Lower leg skin (tissue), 4 donors: Measurements from ENCODE around the gene SLC16A3. TPM values are rescaled to one million over a fixed set of nuclear protein-coding genes. Genes with fewer than 3 reads are reported as not detected.
A peak's percentile ranks its signal among the peaks of the same experiment; 100 is the strongest.

Experiments used
- DNase-seq, 2 donors: peaks; one replicate each; pipeline ENCODE4 v3.0.0-alpha.2; 2019; ENCODE audit warnings: low spot score in 2 of 2
- H3K4me3 ChIP-seq: fragments of 200-600 bp; sonication (generic); 2 replicates; pipeline ENCODE4 v1.5.1; 2017; ENCODE audit warnings: mild to moderate bottlenecking, low read depth; ENCODE audit not compliant: poor library complexity, severe bottlenecking
- POLR2A ChIP-seq, 2 donors: fragments of 450-650 bp; IDR thresholded peaks; one replicate each; pipeline ENCODE4 v1.6.1; 2016 to 2017; ENCODE audit warnings: antibody characterized with exemption in 2 of 2, mild to moderate bottlenecking in 1 of 2, moderate library complexity in 1 of 2
- WGBS, 2 donors: methylation state at CpG; one replicate each; pipeline ENCODE4 v1.1.5; 2018; 5-methylcytosine and 5-hydroxymethylcytosine counted together
- intact Hi-C: fragments of 100-400 bp; cut with DNase I; formaldehyde crosslinking; loops from one replicate; pipeline ENCODE4 v1.15.0; 2023; ENCODE audit warnings: low total_unique reads
- total RNA-seq, 4 donors: library from RNA; depleted of rRNA; stranded (reverse); fragments of >200 nt; gene quantifications; one replicate each; pipeline ENCODE4 v1.1.0, GENCODE V29; 2016
- TF ChIP-seq, protein P1 (sequence below), 3 donors: fragments of 450-650 bp; IDR thresholded peaks; one replicate each; pipeline ENCODE4 v1.5.1; 2016; ENCODE audit warnings: antibody characterized with exemption in 3 of 3, mild to moderate bottlenecking in 3 of 3, moderate library complexity in 2 of 3

SLC16A3 gene
- total RNA-seq, 4 donors from 2014 or later, result 10.0 to 18.5 (median 15.2) TPM

DNA sequence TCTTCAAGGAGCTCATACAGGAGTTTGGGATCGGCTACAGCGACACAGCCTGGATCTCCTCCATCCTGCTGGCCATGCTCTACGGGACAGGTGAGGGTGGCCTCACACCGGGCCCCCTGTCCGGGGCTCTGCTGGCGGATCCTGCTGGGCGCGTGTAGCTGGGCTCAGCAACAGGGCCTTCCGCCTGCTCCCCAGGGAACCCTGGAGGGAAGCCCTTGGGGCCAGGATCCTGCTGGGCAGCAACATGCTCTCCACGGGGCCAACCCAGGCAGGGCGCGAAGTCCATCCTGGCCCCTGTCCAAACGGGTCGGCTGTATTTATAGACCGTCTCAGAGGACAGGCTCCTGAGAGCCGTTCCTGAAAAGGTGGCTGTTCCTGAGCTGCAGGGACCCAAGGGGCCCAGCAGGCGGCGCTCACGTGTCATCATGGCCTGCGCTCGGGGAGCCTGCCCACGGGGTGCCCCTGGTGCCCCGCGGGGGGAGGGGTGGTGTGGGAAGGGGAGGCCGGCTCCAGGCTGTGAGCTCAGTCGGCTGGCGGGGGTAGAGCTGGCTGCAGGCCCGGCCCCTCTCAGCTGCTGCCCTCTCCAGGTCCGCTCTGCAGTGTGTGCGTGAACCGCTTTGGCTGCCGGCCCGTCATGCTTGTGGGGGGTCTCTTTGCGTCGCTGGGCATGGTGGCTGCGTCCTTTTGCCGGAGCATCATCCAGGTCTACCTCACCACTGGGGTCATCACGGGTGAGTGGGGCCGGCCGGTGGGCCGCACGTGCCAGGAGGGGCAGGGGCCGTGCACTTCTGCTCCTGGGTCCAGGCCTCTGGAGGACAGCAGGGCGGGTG is 7.5 kb downstream of the SLC16A3 start:
- peak in 1 of 2 donors; percentile 94 for DNase-seq
- intact Hi-C loops, result loop anchor here (10.0 kb wide), 1 partner anchor 78 kb away; the partner anchor contains the start of gene CD7
- no peak for TF ChIP-seq POLR2A (IDR thresholded peaks at IDR 0.05)
- TF ChIP-seq, protein P1, sequence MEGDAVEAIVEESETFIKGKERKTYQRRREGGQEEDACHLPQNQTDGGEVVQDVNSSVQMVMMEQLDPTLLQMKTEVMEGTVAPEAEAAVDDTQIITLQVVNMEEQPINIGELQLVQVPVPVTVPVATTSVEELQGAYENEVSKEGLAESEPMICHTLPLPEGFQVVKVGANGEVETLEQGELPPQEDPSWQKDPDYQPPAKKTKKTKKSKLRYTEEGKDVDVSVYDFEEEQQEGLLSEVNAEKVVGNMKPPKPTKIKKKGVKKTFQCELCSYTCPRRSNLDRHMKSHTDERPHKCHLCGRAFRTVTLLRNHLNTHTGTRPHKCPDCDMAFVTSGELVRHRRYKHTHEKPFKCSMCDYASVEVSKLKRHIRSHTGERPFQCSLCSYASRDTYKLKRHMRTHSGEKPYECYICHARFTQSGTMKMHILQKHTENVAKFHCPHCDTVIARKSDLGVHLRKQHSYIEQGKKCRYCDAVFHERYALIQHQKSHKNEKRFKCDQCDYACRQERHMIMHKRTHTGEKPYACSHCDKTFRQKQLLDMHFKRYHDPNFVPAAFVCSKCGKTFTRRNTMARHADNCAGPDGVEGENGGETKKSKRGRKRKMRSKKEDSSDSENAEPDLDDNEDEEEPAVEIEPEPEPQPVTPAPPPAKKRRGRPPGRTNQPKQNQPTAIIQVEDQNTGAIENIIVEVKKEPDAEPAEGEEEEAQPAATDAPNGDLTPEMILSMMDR (IDR thresholded peaks at IDR 0.05), result peak in 1 of 3 donors; percentile 65
- no peak overlapping the region for H3K4me3 ChIP-seq
- WGBS, 2 donors, result 57 to 67% methylated on average over 10 to 24 of the region's 44 CpGs

DNA sequence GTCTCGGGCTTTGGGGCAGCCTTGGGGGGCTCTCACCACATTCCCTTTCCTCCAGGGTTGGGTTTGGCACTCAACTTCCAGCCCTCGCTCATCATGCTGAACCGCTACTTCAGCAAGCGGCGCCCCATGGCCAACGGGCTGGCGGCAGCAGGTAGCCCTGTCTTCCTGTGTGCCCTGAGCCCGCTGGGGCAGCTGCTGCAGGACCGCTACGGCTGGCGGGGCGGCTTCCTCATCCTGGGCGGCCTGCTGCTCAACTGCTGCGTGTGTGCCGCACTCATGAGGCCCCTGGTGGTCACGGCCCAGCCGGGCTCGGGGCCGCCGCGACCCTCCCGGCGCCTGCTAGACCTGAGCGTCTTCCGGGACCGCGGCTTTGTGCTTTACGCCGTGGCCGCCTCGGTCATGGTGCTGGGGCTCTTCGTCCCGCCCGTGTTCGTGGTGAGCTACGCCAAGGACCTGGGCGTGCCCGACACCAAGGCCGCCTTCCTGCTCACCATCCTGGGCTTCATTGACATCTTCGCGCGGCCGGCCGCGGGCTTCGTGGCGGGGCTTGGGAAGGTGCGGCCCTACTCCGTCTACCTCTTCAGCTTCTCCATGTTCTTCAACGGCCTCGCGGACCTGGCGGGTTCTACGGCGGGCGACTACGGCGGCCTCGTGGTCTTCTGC is 8.4 kb downstream of the SLC16A3 start:
- intact Hi-C loops, result loop anchor here (10.0 kb wide), 1 partner anchor 78 kb away; the partner anchor contains the start of gene CD7
- DNase-seq, result peak in 1 of 2 donors; percentile 86
- WGBS, 2 donors, result 90% methylated on average over 54 to 58 of the region's 59 CpGs
- TF ChIP-seq POLR2A (IDR thresholded peaks at IDR 0.05), result no peak
- TF ChIP-seq, protein P1 (IDR thresholded peaks at IDR 0.05), result no peak
- no peak overlapping the region for H3K4me3 ChIP-seq

DNA sequence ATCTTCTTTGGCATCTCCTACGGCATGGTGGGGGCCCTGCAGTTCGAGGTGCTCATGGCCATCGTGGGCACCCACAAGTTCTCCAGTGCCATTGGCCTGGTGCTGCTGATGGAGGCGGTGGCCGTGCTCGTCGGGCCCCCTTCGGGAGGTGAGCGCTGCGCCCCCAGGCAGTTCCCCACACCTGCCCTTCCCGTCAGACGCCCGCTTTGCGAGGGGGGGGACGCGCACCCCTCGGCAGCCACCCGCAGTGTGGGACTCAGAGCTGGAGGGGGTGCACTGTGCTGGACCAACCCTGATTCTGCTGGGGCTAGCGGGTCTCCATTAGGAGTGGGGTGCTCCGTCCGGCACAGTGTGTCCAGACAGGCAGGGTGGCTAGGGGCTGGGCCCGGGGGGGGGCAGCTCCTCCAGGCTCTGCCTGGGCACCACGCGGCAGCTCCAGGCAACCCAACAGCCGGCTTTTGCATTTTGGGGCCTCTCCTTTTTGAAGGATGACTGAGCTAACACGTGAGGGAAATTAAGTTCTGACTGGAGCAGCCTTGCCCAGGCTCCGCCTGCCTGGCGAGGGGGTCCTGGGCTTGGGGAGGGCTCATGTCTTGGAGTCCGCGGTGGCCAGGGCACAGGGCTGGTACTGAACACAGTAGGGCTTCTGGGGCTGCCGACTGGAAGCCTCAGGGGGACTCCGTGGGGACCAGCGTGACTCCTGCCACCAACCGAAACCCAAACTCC is 9.1 kb downstream of the SLC16A3 start:
- intact Hi-C loops, result loop anchor here (10.0 kb wide), 1 partner anchor 77 kb away; the partner anchor contains the start of gene CD7
- WGBS, 2 donors, result 33 to 50% methylated on average over 18 to 20 of the region's 34 CpGs
- no peak for TF ChIP-seq POLR2A (IDR thresholded peaks at IDR 0.05)
- TF ChIP-seq, protein P1 (IDR thresholded peaks at IDR 0.05), result no peak
- peak in 1 of 2 donors; percentile 85 for DNase-seq
- no peak overlapping the region for H3K4me3 ChIP-seq

DNA sequence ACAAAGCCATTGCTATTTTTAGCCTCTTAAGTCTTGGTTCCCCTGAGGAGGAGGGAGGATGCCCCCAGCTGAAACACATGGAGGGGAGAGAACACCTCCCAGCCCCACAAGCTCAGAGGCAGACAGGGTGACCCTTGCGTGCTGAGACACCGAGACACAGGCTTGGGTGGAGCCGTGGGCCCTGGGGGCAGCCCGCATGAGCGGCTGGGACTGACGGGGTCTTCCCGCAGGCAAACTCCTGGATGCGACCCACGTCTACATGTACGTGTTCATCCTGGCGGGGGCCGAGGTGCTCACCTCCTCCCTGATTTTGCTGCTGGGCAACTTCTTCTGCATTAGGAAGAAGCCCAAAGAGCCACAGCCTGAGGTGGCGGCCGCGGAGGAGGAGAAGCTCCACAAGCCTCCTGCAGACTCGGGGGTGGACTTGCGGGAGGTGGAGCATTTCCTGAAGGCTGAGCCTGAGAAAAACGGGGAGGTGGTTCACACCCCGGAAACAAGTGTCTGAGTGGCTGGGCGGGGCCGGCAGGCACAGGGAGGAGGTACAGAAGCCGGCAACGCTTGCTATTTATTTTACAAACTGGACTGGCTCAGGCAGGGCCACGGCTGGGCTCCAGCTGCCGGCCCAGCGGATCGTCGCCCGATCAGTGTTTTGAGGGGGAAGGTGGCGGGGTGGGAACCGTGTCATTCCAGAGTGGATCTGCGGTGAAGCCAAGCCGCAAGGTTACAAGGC is 9.8 kb downstream of the SLC16A3 start:
- H3K4me3 ChIP-seq, result no peak overlapping the region
- intact Hi-C loops, result loop anchor here (10.0 kb wide), 1 partner anchor 76 kb away; the partner anchor contains the start of gene CD7
- TF ChIP-seq POLR2A (IDR thresholded peaks at IDR 0.05), result no peak
- TF ChIP-seq, protein P1 (IDR thresholded peaks at IDR 0.05), result no peak
- DNase-seq, result peak; percentile 78 to 95
- 27 to 31% methylated on average over 31 to 33 of the region's 33 CpGs for WGBS, 2 donors

DNA sequence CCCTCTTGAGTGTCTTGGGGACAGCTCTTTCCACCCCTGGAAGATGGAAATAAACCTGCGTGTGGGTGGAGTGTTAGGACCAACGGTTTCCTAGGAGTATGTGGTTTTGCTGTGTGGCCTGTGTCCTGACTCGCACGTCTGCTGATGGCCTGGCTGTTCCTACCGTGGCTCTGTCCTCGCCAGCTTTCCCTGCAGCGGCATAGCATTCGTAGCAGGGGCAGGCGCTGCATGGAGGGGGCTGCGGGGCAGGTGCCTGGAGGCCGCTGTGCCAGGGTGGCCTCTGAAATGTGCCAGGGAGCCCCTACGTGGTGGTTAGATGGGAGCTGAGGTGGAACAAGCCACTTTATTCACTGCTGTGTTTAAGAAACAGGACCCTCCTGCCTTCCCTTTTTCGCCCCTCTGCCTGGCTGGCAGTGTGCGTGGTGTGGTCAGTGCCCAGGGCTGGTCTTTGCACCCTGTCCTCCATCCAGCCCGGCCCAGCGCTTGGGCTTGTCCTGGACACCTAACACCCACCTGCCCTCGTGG is 10.6 kb downstream of the SLC16A3 start:
- 65 to 77% methylated on average over 16 to 17 of the region's 17 CpGs for WGBS, 2 donors
- H3K4me3 ChIP-seq, result no peak overlapping the region
- intact Hi-C loops, result loop anchor here (10.0 kb wide), 1 partner anchor 75 kb away; the partner anchor contains the start of gene CD7
- TF ChIP-seq, protein P1 (IDR thresholded peaks at IDR 0.05), result no peak
- no peak for TF ChIP-seq POLR2A (IDR thresholded peaks at IDR 0.05)
- DNase-seq, result no peak
